EL (cell line): ENCODE measurements around the gene SETD5.
"Not testable (repeated sequence)": the region's sequence is repeated elsewhere in the genome, so short reads cannot be mapped to it uniquely, and the experiment has no call there.

Source experiments
- DNase-seq: peaks from one replicate; pipeline ENCODE4 v3.0.0-alpha.2; 2016

The SETD5 gene

GRCh38 chr3:9468460-9468859, 71.0 kb downstream of the SETD5 start:
- DNase-seq: peak; percentile 8

DNA sequence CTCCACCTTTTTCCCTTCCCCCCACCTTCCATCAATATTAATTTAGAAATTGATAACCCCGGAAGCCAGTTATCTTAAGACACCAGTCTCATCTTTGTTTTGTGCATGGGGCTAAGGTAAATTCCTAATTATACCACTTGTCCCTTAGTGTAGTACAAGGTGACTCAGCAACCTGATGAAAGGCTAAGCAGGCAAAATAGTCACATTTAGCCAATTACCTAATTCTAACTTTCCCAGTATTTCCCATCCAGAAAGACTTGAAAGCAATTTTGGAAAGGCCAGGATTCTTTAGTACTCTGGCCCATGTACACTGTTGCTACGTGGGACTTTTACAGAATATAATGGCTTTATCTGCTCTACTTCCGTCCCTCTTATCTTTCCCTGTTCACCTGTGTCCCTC, 72.6 kb downstream of the SETD5 start:
- no peak for DNase-seq

GRCh38 chr3:9473496-9474065, 76.2 kb downstream of the SETD5 start:
- no peak for DNase-seq

DNA sequence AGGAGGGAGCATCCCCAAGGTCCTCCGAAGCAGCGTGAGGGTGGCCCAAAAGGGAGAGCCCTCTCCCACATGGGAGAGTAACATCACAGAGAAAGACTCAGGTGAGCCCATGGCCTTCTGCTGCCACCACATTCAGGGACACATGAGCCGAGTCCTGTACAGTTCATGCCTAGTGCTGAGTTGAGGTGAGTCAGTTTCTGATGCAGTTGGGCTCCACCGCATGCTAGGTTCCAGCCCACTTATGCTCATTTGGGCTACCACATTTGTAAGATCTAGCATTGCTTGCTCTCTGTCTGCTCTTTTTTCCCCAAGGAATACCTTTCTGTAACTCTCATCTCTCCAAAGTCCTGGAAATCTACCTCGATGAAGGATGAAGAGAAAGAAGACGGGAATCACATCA, 77.1 kb downstream of the SETD5 start:
- no peak for DNase-seq

- DNase-seq: no peak
These were observed 79.5 kb downstream of the SETD5 start for GRCh38 chr3:9476935-9477334.

GRCh38 chr3:9480265-9480664, 82.8 kb downstream of the SETD5 start:
- DNase-seq: no peak

DNA sequence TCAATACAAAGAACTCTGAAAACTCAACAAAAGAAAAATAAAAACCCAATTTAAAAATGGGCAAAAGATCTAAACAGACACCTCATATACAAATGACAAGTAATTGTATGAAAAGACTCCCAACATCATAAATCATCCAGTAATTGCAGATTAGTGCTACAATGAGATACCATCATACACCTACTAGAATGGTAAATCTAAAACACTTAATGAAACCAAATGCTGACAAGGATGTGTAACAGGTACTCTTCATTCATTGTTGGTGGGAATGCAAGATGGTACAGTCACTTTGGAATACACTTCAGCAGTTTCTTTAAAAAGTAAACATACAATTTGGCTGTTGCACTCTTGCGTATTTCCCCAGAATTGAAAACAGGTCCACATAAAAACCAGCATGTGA, 87.8 kb downstream of the SETD5 start:
- no peak for DNase-seq

- no peak for DNase-seq
These were observed 94.1 kb downstream of the SETD5 start for GRCh38 chr3:9491506-9491905.

DNA sequence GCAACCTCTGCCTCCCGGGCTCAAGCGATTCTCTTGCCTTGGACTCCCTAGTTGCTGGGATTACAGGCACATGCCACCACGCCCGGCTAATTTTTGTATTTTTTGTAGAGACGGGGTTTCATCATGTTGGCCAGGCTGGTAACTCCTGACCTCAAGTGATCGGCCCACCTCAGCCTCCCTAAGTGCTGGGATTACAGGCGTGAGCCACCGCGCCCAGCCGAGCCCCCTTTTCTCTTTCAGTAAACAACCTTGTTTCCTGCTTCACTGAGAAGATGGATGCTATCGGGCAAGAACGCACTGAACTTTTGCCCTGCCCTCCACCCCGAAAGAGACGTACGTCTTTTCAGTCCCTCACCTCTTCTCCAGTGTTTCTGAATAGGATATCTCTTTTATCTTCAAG, 96.6 kb downstream of the SETD5 start:
- not testable (repeated sequence) for DNase-seq

GRCh38 chr3:9496893-9497292, 99.5 kb downstream of the SETD5 start:
- DNase-seq: no peak

DNA sequence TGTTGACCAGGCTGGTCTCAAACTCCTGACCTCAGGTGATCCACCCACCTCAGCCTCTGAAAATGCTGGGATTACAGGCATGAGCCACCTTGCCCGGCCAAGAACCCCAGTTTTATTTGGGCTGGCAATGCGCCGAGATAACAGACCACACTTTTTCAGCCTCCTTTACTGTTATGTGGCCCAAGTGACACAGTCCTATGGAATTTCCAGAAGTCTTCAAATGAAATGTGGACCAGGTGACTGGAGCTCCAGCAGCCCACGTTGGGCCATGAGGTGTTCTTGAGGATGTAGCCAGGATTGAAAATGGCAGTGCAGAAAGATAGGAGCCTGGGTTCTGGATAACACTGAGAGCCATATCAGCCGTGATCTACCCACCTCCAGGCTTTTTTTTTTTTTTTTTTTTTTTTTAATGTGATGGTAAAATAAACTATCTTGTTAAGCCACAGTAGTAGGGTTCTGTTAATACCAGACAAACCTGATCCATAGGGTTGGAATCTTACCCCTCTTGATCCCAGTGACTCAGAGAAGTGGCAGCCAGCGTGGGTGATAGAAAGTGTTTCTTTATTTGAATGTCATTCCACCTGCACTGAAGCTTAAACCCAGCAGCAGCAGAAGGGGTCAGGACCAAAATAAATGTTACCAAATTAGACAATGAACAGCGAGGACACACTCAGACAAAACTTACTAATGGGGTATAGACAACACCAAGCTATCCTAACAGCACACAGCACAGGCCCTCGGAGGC, 100.6 kb downstream of the SETD5 start:
- DNase-seq: peak; percentile 72

DNA sequence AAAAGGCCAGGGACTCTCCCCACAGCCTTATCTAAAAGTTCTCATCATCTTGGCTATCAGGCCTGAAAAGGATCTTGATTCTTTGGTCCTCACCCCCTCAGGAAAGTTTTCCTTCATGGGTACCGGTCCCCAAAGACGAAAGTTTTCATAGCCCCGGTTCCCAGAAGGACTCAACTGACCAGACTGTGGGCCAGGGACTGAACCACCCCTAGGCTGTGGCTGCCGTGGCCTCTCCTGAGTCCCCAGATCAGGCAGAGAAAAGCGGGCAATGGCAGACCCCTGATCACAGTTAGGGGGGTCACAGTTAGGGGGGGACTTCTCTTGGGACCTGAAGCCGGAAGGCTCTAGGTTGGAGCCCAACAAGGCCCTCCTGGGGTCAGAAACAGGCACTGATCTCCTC, 101.4 kb downstream of the SETD5 start:
- no peak for DNase-seq

GRCh38 chr3:9499455-9500107, 102.2 kb downstream of the SETD5 start:
- DNase-seq: no peak

- DNase-seq: peak; percentile 61
These were observed 103.0 kb downstream of the SETD5 start for GRCh38 chr3:9500108-9501050.

DNA sequence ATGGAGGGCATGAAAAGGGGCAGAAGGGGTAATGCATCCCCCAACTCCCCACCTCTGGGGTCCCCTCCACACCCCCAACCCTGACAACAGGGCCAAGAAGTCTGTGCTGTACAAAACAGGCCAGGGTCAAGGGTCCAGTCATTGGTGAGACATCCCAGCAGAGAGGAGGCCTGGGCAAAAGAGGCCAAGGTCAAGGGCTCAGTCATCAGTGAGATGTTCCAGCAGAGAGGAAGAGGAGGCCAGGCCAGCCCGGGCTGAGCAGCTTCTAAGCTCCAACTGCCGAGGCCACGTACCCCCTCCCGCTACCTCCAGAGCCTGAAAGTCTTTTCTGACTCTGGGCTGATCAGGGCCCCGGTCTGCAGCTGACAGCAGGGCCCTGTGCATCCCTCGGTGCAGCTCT, 103.8 kb downstream of the SETD5 start:
- no peak for DNase-seq

DNA sequence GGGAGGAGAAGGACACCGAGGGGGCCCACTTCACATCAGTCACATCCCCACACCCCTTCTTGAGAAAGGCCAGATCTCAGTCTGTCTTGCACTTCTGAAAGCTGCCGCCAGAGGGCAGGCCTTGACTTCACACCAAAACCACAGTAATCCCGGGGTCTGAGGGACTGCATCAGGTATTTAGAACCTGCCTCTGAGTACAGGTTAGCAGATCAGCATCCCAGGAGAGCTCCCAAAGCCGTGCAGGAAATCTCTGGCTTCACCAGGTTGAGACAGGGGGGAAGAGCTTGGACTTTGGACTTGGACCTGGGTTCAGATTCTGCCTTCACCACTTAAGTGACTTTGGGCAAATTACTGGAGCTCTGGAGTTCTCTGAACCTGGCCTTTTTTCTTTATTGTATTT, 105.9 kb downstream of the SETD5 start:
- peak; percentile 61 for DNase-seq

GRCh38 chr3:9507586-9508578, 110.5 kb downstream of the SETD5 start:
- DNase-seq: no peak

- DNase-seq: no peak
These were observed 111.4 kb downstream of the SETD5 start for GRCh38 chr3:9508781-9509180.

- no peak for DNase-seq
These were observed 115.1 kb downstream of the SETD5 start for GRCh38 chr3:9512456-9513045.

GRCh38 chr3:9514306-9514705, 116.9 kb downstream of the SETD5 start:
- DNase-seq: no peak

- no peak for DNase-seq
These were observed 117.5 kb downstream of the SETD5 start for GRCh38 chr3:9514956-9515355.

GRCh38 chr3:9525078-9525477, 127.7 kb downstream of the SETD5 start:
- DNase-seq: no peak
